Adipose tissue (tissue), 3 donors: Measurements from ENCODE around the gene TBC1D22B. TPM values are rescaled to one million over a fixed set of nuclear protein-coding genes. Genes with fewer than 3 reads are reported as not detected.

Source experiments
- H3K27ac ChIP-seq: one replicate; pipeline ENCODE4 v1.5.1; 2013; ENCODE audit warnings: low read depth, low read length
- WGBS, 3 donors: extraction: QIAGEN DNeasy Blood & Tissue Kit; methylation state at CpG; one replicate each; pipeline ENCODE4 v1.1.7; 2013; 5-methylcytosine and 5-hydroxymethylcytosine counted together
- polyA plus RNA-seq, 3 donors: library from polyadenylated mRNA; stranded (reverse); fragments of 200-250 nt; gene quantifications; one replicate each; pipeline ENCODE4 v1.2.3, GENCODE V29; 2013
- donor health status: healthy with polysubstance abuse.
- donor health status: Bipolar disorder and iron deficiency.
- donor health status: healthy.

Gene TBC1D22B
- polyA plus RNA-seq: 1 to 10 TPM; 4.6 to 6.2 (median 4.8) TPM

GRCh38 chr6:37257634-37258404 is at the start of gene TBC1D22B, which contains the start of gene TMEM217:
TSS of gene TBC1D22B (plus strand) at chr6:37257772. CDS start at chr6:37257918, 146 bp downstream.
TSS of gene TMEM217 (minus strand) at chr6:37258144. CDS start at chr6:37219030, 39,114 bp downstream.
- peak within 1 kb of the TSS; percentile 36 for H3K27ac ChIP-seq
- WGBS, 3 donors: 0% methylated on average over 44 to 45 of the region's 45 CpGs

GRCh38 chr6:37207903-37208456 is 49.6 kb upstream of the TBC1D22B start:
- WGBS, 3 donors: 62 to 65% (median 63%) methylated on average over 7 of the region's 7 CpGs
- no peak overlapping the region for H3K27ac ChIP-seq

- no peak overlapping the region for H3K27ac ChIP-seq
- WGBS, 3 donors: 90 to 94% (median 94%) methylated on average over 7 of the region's 7 CpGs
Measured at GRCh38 chr6:37208793-37209192, 48.8 kb upstream of the TBC1D22B start.

- H3K27ac ChIP-seq: no peak overlapping the region
- WGBS, 3 donors: 77 to 88% (median 86%) methylated on average over 12 of the region's 12 CpGs
Measured at GRCh38 chr6:37209461-37210205, 47.9 kb upstream of the TBC1D22B start.

- no peak overlapping the region for H3K27ac ChIP-seq
- WGBS, 3 donors: 59 to 65% (median 62%) methylated on average over 7 of the region's 7 CpGs
Measured at GRCh38 chr6:37210313-37210968, 47.1 kb upstream of the TBC1D22B start.

GRCh38 chr6:37212268-37212667 is 45.3 kb upstream of the TBC1D22B start:
- 81 to 86% (median 85%) methylated on average over 9 of the region's 9 CpGs for WGBS, 3 donors
- no peak overlapping the region for H3K27ac ChIP-seq

- no peak overlapping the region for H3K27ac ChIP-seq
- WGBS, 3 donors: 94% methylated on average over 6 of the region's 6 CpGs
Measured at GRCh38 chr6:37218061-37218460, 39.5 kb upstream of the TBC1D22B start.

GRCh38 chr6:37218511-37218910 is 39.1 kb upstream of the TBC1D22B start:
- WGBS, 3 donors: 69 to 82% (median 69%) methylated on average over 8 of the region's 8 CpGs
- no peak overlapping the region for H3K27ac ChIP-seq

GRCh38 chr6:37221585-37222124 is 35.9 kb upstream of the TBC1D22B start:
- no peak overlapping the region for H3K27ac ChIP-seq
- 50 to 59% (median 54%) methylated on average over 6 of the region's 6 CpGs for WGBS, 3 donors

GRCh38 chr6:37222125-37222967 is 35.2 kb upstream of the TBC1D22B start:
- WGBS, 3 donors: 0 to 1% (median 1%) methylated on average over 38 to 39 of the region's 39 CpGs
- no peak overlapping the region for H3K27ac ChIP-seq

GRCh38 chr6:37222992-37223391 is 34.6 kb upstream of the TBC1D22B start:
- H3K27ac ChIP-seq: no peak overlapping the region

- no peak overlapping the region for H3K27ac ChIP-seq
- 61 to 86% (median 86%) methylated on average over 5 of the region's 5 CpGs for WGBS, 3 donors
Measured at GRCh38 chr6:37225350-37226169, 32.0 kb upstream of the TBC1D22B start.

GRCh38 chr6:37230104-37230503 is 27.5 kb upstream of the TBC1D22B start:
- WGBS, 3 donors: 91 to 93% (median 93%) methylated on average over 6 of the region's 6 CpGs
- H3K27ac ChIP-seq: no peak overlapping the region

GRCh38 chr6:37232430-37233017 is 25.0 kb upstream of the TBC1D22B start:
- 68 to 73% (median 72%) methylated on average over 5 of the region's 5 CpGs for WGBS, 3 donors

GRCh38 chr6:37233541-37233940 is 24.0 kb upstream of the TBC1D22B start:
- no peak overlapping the region for H3K27ac ChIP-seq
- WGBS, 3 donors: 84 to 94% (median 91%) methylated on average over 7 of the region's 7 CpGs

More at GRCh38 chr6:37232430-37233017, 25.0 kb upstream of the TBC1D22B start:
- H3K27ac ChIP-seq: no peak overlapping the region

- H3K27ac ChIP-seq: no peak overlapping the region
- 77 to 93% (median 84%) methylated on average over 2 of the region's 2 CpGs for WGBS, 3 donors
Measured at GRCh38 chr6:37236921-37237320, 20.7 kb upstream of the TBC1D22B start.

- H3K27ac ChIP-seq: no peak overlapping the region
Measured at GRCh38 chr6:37237789-37238188, 19.8 kb upstream of the TBC1D22B start.
